ENCODE results near the gene ADD1. TPM values are rescaled to one million over a fixed set of nuclear protein-coding genes. Genes with fewer than 3 reads are reported as not detected.
A peak's percentile ranks its signal among the peaks of the same experiment; 100 is the strongest.

The ADD1 gene
- total RNA-seq, 3 donors from 2014 or later, result 147 to 175 (median 153) TPM

GRCh38 chr4:2802618-2803531, 40.8 kb upstream of the ADD1 start:
- peaks cover 42% of the 10 kb centered on the region for H3K4me1 Mint-ChIP-seq (ENCODE audit: low read depth)
- DNase-seq (no peak), ATAC-seq (no peak)
- H3K36me3 Mint-ChIP-seq (ENCODE audit: insufficient read depth), result no peaks in the 10 kb centered on the region
- no peaks in the 10 kb centered on the region for H3K27me3 Mint-ChIP-seq (ENCODE audit: low read depth)
- no peak overlapping the region for H3K4me3 Mint-ChIP-seq
- H3K9me3 Mint-ChIP-seq, result no peaks in the 10 kb centered on the region

GRCh38 chr4:2803624-2804448, 39.8 kb upstream of the ADD1 start:
- no peak overlapping the region for H3K4me3 Mint-ChIP-seq
- H3K36me3 Mint-ChIP-seq (ENCODE audit: insufficient read depth), result no peaks in the 10 kb centered on the region
- ATAC-seq (no peak), DNase-seq (no peak)
- no peaks in the 10 kb centered on the region for H3K27me3 Mint-ChIP-seq (ENCODE audit: low read depth)
- peaks cover 32% of the 10 kb centered on the region for H3K4me1 Mint-ChIP-seq (ENCODE audit: low read depth)
- no peaks in the 10 kb centered on the region for H3K9me3 Mint-ChIP-seq

GRCh38 chr4:2804449-2804972, 39.1 kb upstream of the ADD1 start:
- no peak overlapping the region for H3K4me3 Mint-ChIP-seq
- no peaks in the 10 kb centered on the region for H3K9me3 Mint-ChIP-seq
- H3K4me1 Mint-ChIP-seq (ENCODE audit: low read depth), result peaks cover 27% of the 10 kb centered on the region

GRCh38 chr4:2804973-2805501, 38.6 kb upstream of the ADD1 start:
- DNase-seq (no peak), ATAC-seq (no peak)
- Mint-ChIP-seq H3K4me1 (ENCODE audit: low read depth) (peaks cover 23% of the 10 kb centered on the region), H3K36me3 (ENCODE audit: insufficient read depth) (no peaks in the 10 kb centered on the region), H3K27me3 (ENCODE audit: low read depth) (no peaks in the 10 kb centered on the region), H3K4me3 (no peak overlapping the region), H3K9me3 (no peaks in the 10 kb centered on the region)

More at GRCh38 chr4:2804449-2804972, 39.1 kb upstream of the ADD1 start:
- Mint-ChIP-seq H3K36me3 (ENCODE audit: insufficient read depth) (no peaks in the 10 kb centered on the region), H3K27me3 (ENCODE audit: low read depth) (no peaks in the 10 kb centered on the region)
- DNase-seq, result no peak
- ATAC-seq, result no peak

- DNase-seq (no peak), ATAC-seq (no peak)
- no peaks in the 10 kb centered on the region for H3K27me3 Mint-ChIP-seq (ENCODE audit: low read depth)
- peaks cover 26% of the 10 kb centered on the region for H3K4me1 Mint-ChIP-seq (ENCODE audit: low read depth)
- no peaks in the 10 kb centered on the region for H3K36me3 Mint-ChIP-seq (ENCODE audit: insufficient read depth)
- H3K4me3 Mint-ChIP-seq, result no peak overlapping the region
- no peaks in the 10 kb centered on the region for H3K9me3 Mint-ChIP-seq
Measured at GRCh38 chr4:2805712-2806389, 37.8 kb upstream of the ADD1 start.

GRCh38 chr4:2806390-2807355, 37.0 kb upstream of the ADD1 start:
- H3K9me3 Mint-ChIP-seq, result no peaks in the 10 kb centered on the region
- H3K27me3 Mint-ChIP-seq (ENCODE audit: low read depth), result no peaks in the 10 kb centered on the region
- H3K36me3 Mint-ChIP-seq (ENCODE audit: insufficient read depth), result no peaks in the 10 kb centered on the region
- no peak for DNase-seq
- H3K4me1 Mint-ChIP-seq (ENCODE audit: low read depth), result peaks cover 23% of the 10 kb centered on the region
- ATAC-seq, result no peak
- H3K4me3 Mint-ChIP-seq, result no peak overlapping the region

- no peak for DNase-seq
- no peak overlapping the region for H3K4me3 Mint-ChIP-seq
Measured at GRCh38 chr4:2807571-2807970, 36.1 kb upstream of the ADD1 start.

GRCh38 chr4:2808001-2808400, 35.6 kb upstream of the ADD1 start:
- no peak for DNase-seq
- Mint-ChIP-seq H3K4me3 (no peak overlapping the region), H3K36me3 (ENCODE audit: insufficient read depth) (no peaks in the 10 kb centered on the region), H3K4me1 (ENCODE audit: low read depth) (peaks cover 31% of the 10 kb centered on the region), H3K9me3 (no peaks in the 10 kb centered on the region), H3K27me3 (ENCODE audit: low read depth) (no peaks in the 10 kb centered on the region)
- ATAC-seq, result no peak

More at GRCh38 chr4:2807571-2807970, 36.1 kb upstream of the ADD1 start:
- no peaks in the 10 kb centered on the region for H3K36me3 Mint-ChIP-seq (ENCODE audit: insufficient read depth)
- no peaks in the 10 kb centered on the region for H3K9me3 Mint-ChIP-seq
- peaks cover 27% of the 10 kb centered on the region for H3K4me1 Mint-ChIP-seq (ENCODE audit: low read depth)
- no peaks in the 10 kb centered on the region for H3K27me3 Mint-ChIP-seq (ENCODE audit: low read depth)
- ATAC-seq, result no peak

GRCh38 chr4:2809610-2810180, 33.9 kb upstream of the ADD1 start:
- Mint-ChIP-seq H3K27me3 (ENCODE audit: low read depth) (no peaks in the 10 kb centered on the region), H3K9me3 (no peaks in the 10 kb centered on the region), H3K36me3 (ENCODE audit: insufficient read depth) (peaks cover 4% of the 10 kb centered on the region), H3K4me3 (peak overlapping the region; percentile 21), H3K4me1 (ENCODE audit: low read depth) (peaks cover 46% of the 10 kb centered on the region)
- DNase-seq, result no peak
- ATAC-seq, result no peak

GRCh38 chr4:2810388-2810787, 33.3 kb upstream of the ADD1 start:
- ATAC-seq, result no peak
- Mint-ChIP-seq H3K4me3 (no peak overlapping the region), H3K9me3 (no peaks in the 10 kb centered on the region)

GRCh38 chr4:2811830-2812611, 31.6 kb upstream of the ADD1 start:
- peak; percentile 73 for ATAC-seq
- Mint-ChIP-seq H3K36me3 (ENCODE audit: insufficient read depth) (peaks cover 13% of the 10 kb centered on the region), H3K9me3 (no peaks in the 10 kb centered on the region), H3K27me3 (ENCODE audit: low read depth) (no peaks in the 10 kb centered on the region), H3K4me1 (ENCODE audit: low read depth) (peaks cover 59% of the 10 kb centered on the region), H3K4me3 (peak overlapping the region; percentile 98)
- DNase-seq, result peak; percentile 37

More at GRCh38 chr4:2810388-2810787, 33.3 kb upstream of the ADD1 start:
- no peaks in the 10 kb centered on the region for H3K27me3 Mint-ChIP-seq (ENCODE audit: low read depth)
- no peak for DNase-seq
- H3K4me1 Mint-ChIP-seq (ENCODE audit: low read depth), result peaks cover 52% of the 10 kb centered on the region
- H3K36me3 Mint-ChIP-seq (ENCODE audit: insufficient read depth), result peaks cover 5% of the 10 kb centered on the region

All from activated T-cell treated with anti-CD3 and anti-CD28 coated beads, Interleukin-2, amount 50 U/mL, for 4 hours (primary cell).